ENCODE results near the gene MFN2.
"Not testable (repeated sequence)": the region's sequence is repeated elsewhere in the genome, so short reads cannot be mapped to it uniquely, and the experiment has no call there.

Gene MFN2

DNA sequence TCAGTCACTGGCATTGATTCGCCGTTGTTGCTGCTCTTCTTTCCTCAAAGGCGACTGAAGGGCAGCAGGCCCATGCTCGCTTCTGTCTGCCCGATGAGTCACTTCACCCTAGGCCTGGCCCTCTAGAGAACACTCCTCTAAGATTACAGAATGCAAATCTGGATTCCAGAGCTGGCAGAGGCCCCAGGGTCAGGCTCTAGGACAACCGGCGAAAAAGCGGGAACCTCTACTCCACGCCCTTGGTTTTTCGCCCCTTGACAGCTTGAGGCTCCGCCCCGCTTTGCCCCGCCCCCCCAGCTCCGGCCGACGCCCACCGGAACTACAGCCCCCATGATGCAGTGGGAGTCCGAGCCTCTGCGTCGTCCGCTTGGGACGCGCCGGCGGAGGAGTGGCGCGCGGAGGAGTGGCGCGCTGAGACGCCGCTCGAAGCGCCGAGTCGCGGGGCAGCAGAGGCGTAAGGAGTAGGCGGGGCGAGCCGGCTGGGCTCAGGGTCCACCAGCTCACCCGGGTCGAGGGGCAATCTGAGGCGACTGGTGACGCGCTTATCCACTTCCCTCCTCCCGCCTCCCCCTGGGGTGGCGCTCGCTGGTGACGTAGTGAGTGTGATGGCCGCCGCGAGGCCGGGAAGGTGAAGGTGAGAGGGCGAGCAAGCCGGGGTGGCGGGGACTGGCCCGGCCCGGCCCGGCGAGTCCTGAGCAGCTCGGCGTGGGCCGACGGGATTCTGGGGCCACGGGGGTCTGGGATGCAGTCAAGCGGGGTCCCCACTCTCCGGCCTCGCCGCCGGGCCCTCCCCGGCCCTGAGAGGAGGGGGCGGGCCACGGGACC is at the start of gene MFN2:
Gene MFN2, plus strand, starts transcription at position 594 of the 825 bp plus-strand sequence. CDS start 8,725 bp downstream, outside the sequence.
- peaks cover 38% of the 10 kb centered on the region for H3K4me1 Mint-ChIP-seq
- H3K27me3 Mint-ChIP-seq, result no peaks in the 10 kb centered on the region
- DNase-seq, result peak; percentile 95
- H3K27ac Mint-ChIP-seq, result peak within 1 kb of the TSS; percentile 96
- CTCF ChIA-PET, result interaction anchor here (0.8 to 2.0 kb wide), 4 partner anchors 25 to 247 kb away, joined by 3 to 6 read pairs (median 4); no protein-coding TSS in a partner anchor
- peaks cover 17% of the 10 kb centered on the region for H3K36me3 Mint-ChIP-seq
- H3K9me3 Mint-ChIP-seq, result no peaks in the 10 kb centered on the region
- H3K4me3 Mint-ChIP-seq, result peak within 1 kb of the TSS; percentile 97

- Mint-ChIP-seq H3K4me1 (peaks cover 21% of the 10 kb centered on the region), H3K36me3 (no peaks in the 10 kb centered on the region), H3K27me3 (peaks cover 31% of the 10 kb centered on the region), H3K9me3 (no peaks in the 10 kb centered on the region), H3K27ac (no peak overlapping the region), H3K4me3 (no peak overlapping the region)
- CTCF ChIA-PET, result interaction anchor here (1.3 kb wide), 1 partner anchor 14 kb away, joined by 3 read pairs; no protein-coding TSS in a partner anchor
- no peak for DNase-seq
These were observed 49.4 kb upstream of the MFN2 start for GRCh38 chr1:11930571-11931445.

GRCh38 chr1:11931845-11932244 is 48.4 kb upstream of the MFN2 start:
- no peak overlapping the region for H3K4me3 Mint-ChIP-seq
- no peak overlapping the region for H3K27ac Mint-ChIP-seq
- no peaks in the 10 kb centered on the region for H3K9me3 Mint-ChIP-seq
- no peaks in the 10 kb centered on the region for H3K36me3 Mint-ChIP-seq
- CTCF ChIA-PET, result interaction anchor here (1.3 kb wide), 1 partner anchor 13 kb away, joined by 3 read pairs; no protein-coding TSS in a partner anchor
- peaks cover 27% of the 10 kb centered on the region for H3K27me3 Mint-ChIP-seq
- peaks cover 19% of the 10 kb centered on the region for H3K4me1 Mint-ChIP-seq
- no peak for DNase-seq

- peak within 1 kb of the TSS; percentile 80 for H3K4me3 Mint-ChIP-seq
- H3K27me3 Mint-ChIP-seq, result peaks cover 25% of the 10 kb centered on the region
- peaks cover 18% of the 10 kb centered on the region for H3K4me1 Mint-ChIP-seq
- no peaks in the 10 kb centered on the region for H3K9me3 Mint-ChIP-seq
- CTCF ChIA-PET, result no interaction called here
- peak; percentile 94 for DNase-seq
- peak within 1 kb of the TSS; percentile 68 for H3K27ac Mint-ChIP-seq
- H3K36me3 Mint-ChIP-seq, result no peaks in the 10 kb centered on the region
These were observed 45.8 kb upstream of the MFN2 start, which contains the start of gene PLOD1 for GRCh38 chr1:11934302-11935056. Gene PLOD1, plus strand, starts transcription at chr1:11934717. Its CDS starts 63 bp downstream, at chr1:11934780.

GRCh38 chr1:11935057-11935412 is 45.2 kb upstream of the MFN2 start:
- Mint-ChIP-seq H3K4me3 (peak overlapping the region; percentile 80), H3K27me3 (peaks cover 19% of the 10 kb centered on the region), H3K9me3 (no peaks in the 10 kb centered on the region), H3K27ac (no peak overlapping the region), H3K36me3 (no peaks in the 10 kb centered on the region), H3K4me1 (peaks cover 15% of the 10 kb centered on the region)
- no peak for DNase-seq
- CTCF ChIA-PET, result interaction anchor here (0.9 kb wide), 1 partner anchor 32 kb away, joined by 3 read pairs; no protein-coding TSS in a partner anchor

DNA sequence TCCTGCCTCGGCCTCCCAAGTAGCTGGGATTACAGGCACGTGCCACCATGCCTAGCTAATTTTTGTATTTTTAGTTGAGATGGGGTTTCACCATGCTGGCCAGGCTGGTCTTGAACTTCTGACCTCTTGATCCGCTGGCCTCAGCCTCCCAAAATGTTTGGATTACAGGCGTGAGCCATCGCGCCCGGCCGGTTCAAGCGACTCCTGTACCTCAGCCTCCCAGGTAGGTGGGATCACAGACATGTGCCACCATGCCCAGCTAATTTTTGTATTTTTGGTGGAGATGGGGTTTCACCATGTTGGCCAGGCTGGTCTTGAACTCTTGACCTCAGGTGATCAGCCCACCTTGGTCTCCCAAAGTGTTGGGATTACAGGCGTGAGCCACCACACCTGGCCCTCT is 44.5 kb upstream of the MFN2 start:
- not testable (repeated sequence) for H3K36me3 Mint-ChIP-seq, H3K9me3 Mint-ChIP-seq, DNase-seq, H3K27ac Mint-ChIP-seq, H3K4me3 Mint-ChIP-seq
- CTCF ChIA-PET, result interaction anchor here (0.9 kb wide), 1 partner anchor 31 kb away, joined by 3 read pairs; no protein-coding TSS in a partner anchor
- Mint-ChIP-seq H3K4me1 (peaks cover 13% of the 10 kb centered on the region), H3K27me3 (peaks cover 12% of the 10 kb centered on the region)

DNA sequence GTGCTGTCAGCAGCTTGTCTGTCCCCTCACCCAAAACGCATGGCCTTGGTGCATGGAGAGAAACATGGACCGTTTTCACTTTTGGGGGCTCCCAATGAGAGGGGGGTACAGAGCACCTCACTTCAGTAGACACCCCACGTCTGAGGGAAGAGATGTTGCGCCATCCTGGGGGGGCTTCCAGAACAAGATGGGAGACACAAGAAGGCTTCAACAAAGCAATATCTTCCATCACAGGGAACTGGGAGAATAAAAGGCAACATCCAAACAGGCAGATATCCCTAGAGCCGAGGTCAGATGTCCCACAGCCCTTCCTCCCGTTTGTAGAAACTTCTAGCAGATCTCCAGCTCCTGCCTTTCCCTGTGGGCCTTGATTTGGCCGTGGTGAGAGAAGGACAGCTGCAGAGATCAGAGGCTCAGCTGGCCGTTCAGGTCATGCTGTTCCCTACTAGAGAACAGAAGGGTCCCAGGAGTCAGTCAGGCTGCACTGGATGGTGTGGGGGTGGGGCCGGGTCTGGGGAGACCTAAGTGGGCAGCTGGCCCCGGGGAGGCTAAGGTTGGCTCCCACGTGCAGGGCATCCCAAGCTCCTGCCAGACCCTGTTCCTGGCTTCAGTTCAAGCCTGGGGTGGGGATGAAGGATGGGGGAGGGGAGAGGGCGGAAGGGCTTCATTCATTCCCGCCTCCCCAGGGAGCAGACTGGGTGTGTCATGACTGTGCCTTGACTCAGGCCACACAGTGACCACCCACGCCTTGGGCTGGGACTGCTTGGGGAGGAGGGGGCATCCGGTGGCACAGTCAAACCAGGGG is 41.3 kb upstream of the MFN2 start:
- no peak overlapping the region for H3K27ac Mint-ChIP-seq
- H3K36me3 Mint-ChIP-seq, result no peaks in the 10 kb centered on the region
- no peak overlapping the region for H3K4me3 Mint-ChIP-seq
- H3K9me3 Mint-ChIP-seq, result no peaks in the 10 kb centered on the region
- DNase-seq, result no peak
- CTCF ChIA-PET, result no interaction called here
- H3K27me3 Mint-ChIP-seq, result no peaks in the 10 kb centered on the region
- H3K4me1 Mint-ChIP-seq, result peaks cover 12% of the 10 kb centered on the region

- CTCF ChIA-PET, H3K36me3 Mint-ChIP-seq, H3K27ac Mint-ChIP-seq, H3K27me3 Mint-ChIP-seq, H3K9me3 Mint-ChIP-seq, H3K4me1 Mint-ChIP-seq, H3K4me3 Mint-ChIP-seq, DNase-seq: not testable (repeated sequence)
These were observed 40.5 kb upstream of the MFN2 start for GRCh38 chr1:11939794-11940193.

- CTCF ChIA-PET, result no interaction called here
- H3K36me3 Mint-ChIP-seq, result no peaks in the 10 kb centered on the region
- H3K4me1 Mint-ChIP-seq, result peaks cover 4% of the 10 kb centered on the region
- no peak for DNase-seq
- no peaks in the 10 kb centered on the region for H3K27me3 Mint-ChIP-seq
- H3K27ac Mint-ChIP-seq, result no peak overlapping the region
- H3K9me3 Mint-ChIP-seq, result no peaks in the 10 kb centered on the region
- no peak overlapping the region for H3K4me3 Mint-ChIP-seq
These were observed 39.9 kb upstream of the MFN2 start for GRCh38 chr1:11940260-11940921.

GRCh38 chr1:11942280-11942679 is 38.0 kb upstream of the MFN2 start:
- Mint-ChIP-seq H3K36me3 (no peaks in the 10 kb centered on the region), H3K4me3 (no peak overlapping the region), H3K27ac (no peak overlapping the region), H3K4me1 (no peaks in the 10 kb centered on the region), H3K9me3 (peaks cover 3% of the 10 kb centered on the region), H3K27me3 (no peaks in the 10 kb centered on the region)
- CTCF ChIA-PET, result no interaction called here
- no peak for DNase-seq

- CTCF ChIA-PET, result no interaction called here
- Mint-ChIP-seq H3K27me3 (no peaks in the 10 kb centered on the region), H3K27ac (no peak overlapping the region), H3K4me3 (no peak overlapping the region), H3K9me3 (peaks cover 3% of the 10 kb centered on the region), H3K36me3 (peaks cover 4% of the 10 kb centered on the region), H3K4me1 (no peaks in the 10 kb centered on the region)
- DNase-seq, result no peak
These were observed 36.6 kb upstream of the MFN2 start for GRCh38 chr1:11943619-11944018.

DNA sequence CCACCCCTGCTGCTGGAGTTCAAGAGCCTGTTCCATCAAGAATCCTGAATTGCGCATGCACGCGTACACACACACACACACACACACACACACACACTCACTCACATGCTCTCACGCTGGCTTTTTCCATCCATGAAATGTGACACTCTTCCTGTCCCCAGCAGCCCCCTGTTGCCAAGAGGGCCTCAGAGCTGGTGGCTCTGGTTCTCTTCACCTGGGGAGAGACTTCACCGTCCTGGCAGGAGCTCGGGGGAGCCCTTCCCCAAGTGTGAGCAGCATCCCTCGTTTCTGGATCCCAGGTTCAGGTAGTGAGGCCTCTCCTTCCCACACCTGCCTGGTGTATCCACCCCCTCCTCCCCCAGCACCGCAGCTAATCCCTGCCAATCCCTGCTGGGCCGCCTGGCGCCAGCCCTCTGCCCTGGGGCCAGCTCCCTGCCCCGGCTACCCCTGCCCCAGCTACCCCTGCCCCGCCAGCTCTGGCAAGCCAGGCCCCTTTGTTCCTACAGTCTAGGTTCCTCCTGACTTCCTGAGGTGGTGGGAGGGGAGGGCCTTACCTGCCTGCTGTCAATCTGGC is 35.8 kb upstream of the MFN2 start:
- Mint-ChIP-seq H3K27me3 (no peaks in the 10 kb centered on the region), H3K36me3 (peaks cover 4% of the 10 kb centered on the region)

More for the DNA sequence above, 35.8 kb upstream of the MFN2 start:
- Mint-ChIP-seq H3K27ac (no peak overlapping the region), H3K4me1 (no peaks in the 10 kb centered on the region), H3K4me3 (no peak overlapping the region), H3K9me3 (peaks cover 3% of the 10 kb centered on the region)
- DNase-seq, result no peak
- CTCF ChIA-PET, result interaction anchor here (0.6 kb wide), 1 partner anchor 13 kb away, joined by 3 read pairs; no protein-coding TSS in a partner anchor
